GM12892 (cell line): Measurements from ENCODE around the gene MAPKAPK5.

Experiments
- POLR2A ChIP-seq: IDR thresholded peaks from 2 replicates; pipeline ENCODE4 v1.6.1; 2011; ENCODE audit warnings: low read depth, low read length, control low read depth
- POLR2AphosphoS5 ChIP-seq: IDR thresholded peaks from 2 replicates; pipeline ENCODE4 v1.6.1; 2011; ENCODE audit warnings: low read depth, low read length, control low read depth
- TAF1 ChIP-seq: IDR thresholded peaks from 2 replicates; pipeline ENCODE4 v1.6.1; 2011; ENCODE audit warnings: low read depth, mild to moderate bottlenecking, control low read depth, low read length, borderline replicate concordance

- no peak for TF ChIP-seq POLR2AphosphoS5
- no peak for TF ChIP-seq POLR2A
- no peak for TF ChIP-seq TAF1
These were observed 735 bp upstream of the MAPKAPK5 start for GRCh38 chr12:111841236-111841749.
